ENCODE results near the gene STAT5A.
"Not testable (repeated sequence)": the region's sequence is repeated elsewhere in the genome, so short reads cannot be mapped to it uniquely, and the experiment has no call there.

The STAT5A gene

DNA sequence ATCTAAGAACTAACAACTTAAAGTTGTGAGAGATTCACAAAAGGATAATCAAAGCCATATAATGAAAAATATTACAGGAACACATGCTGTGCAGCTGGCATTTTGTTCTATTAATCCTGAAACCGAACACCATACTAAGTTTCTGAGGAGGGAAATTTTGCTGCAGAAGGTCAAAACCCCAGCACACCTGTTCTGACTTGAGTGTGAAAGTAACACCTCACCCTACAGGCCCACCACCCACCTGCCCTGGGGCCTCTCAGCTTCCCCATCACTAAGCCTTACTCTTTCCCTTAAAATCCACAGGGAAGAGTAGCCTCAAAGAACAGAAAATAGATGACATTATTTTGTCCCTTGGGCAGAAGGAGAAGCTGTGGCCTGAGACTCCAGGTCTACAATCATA lies 44.8 kb downstream of the STAT5A start:
- DNase-seq (ENCODE audit: low read depth): no peak

- no peak for DNase-seq (ENCODE audit: low read depth)
Measured at GRCh38 chr17:42334677-42335076, 46.4 kb downstream of the STAT5A start.

- no peak for DNase-seq (ENCODE audit: low read depth)
Measured at GRCh38 chr17:42337442-42337841, 49.1 kb downstream of the STAT5A start.

DNA sequence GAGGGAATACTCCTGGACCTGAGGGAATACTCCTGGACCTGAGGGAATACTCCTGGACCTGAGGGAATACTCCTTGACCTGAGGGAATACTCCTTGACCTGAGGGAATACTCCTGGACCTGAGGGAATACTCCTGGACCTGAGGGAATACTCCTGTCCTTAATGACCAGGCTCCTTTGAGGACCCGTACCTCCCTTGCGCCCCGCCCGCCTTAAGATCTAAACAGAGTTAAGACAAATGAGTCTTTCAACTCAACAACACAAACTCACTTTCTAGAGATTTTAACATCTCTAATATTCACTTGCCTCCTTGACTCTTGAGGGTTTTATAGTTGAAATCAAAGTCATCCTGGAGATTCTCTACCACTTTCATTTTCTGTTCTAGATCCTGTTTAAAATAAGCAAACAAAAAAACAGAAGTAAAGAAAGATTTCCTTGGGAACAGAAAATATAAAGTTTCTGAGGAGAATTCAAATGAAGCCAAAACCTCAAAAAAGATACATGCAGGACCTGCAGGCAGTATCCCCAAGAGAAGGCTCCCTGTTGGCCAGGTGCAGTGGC lies 50.2 kb downstream of the STAT5A start:
- DNase-seq (ENCODE audit: low read depth): no peak

DNA sequence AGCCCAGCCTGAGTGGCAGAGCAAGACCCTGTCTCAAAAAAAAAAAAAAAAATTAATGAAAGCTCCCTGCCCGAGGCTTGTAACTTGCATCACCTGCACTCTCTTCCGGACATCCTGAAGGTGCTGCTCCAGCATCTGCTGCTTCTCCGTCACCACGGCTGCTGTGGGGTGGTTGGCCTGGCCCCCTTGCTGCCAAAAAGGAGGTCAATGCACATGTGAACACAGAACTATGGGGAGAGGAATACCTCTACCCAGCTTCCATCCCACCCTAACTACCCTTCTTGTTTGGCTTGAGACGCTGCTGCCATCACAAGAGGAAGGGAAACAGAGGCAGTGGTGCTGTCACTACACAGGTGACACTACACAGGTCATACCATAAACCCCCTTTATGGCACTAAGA lies 50.9 kb downstream of the STAT5A start:
- DNase-seq (ENCODE audit: low read depth): no peak

GRCh38 chr17:42340691-42341127 lies 52.4 kb downstream of the STAT5A start:
- no peak for DNase-seq (ENCODE audit: low read depth)

GRCh38 chr17:42341568-42341967 lies 53.3 kb downstream of the STAT5A start:
- DNase-seq (ENCODE audit: low read depth): no peak

GRCh38 chr17:42342242-42343008 lies 54.1 kb downstream of the STAT5A start:
- DNase-seq (ENCODE audit: low read depth): no peak

- DNase-seq (ENCODE audit: low read depth): no peak
Measured at GRCh38 chr17:42345396-42346073, 57.2 kb downstream of the STAT5A start.

GRCh38 chr17:42346481-42346880 lies 58.2 kb downstream of the STAT5A start:
- no peak for DNase-seq (ENCODE audit: low read depth)

DNA sequence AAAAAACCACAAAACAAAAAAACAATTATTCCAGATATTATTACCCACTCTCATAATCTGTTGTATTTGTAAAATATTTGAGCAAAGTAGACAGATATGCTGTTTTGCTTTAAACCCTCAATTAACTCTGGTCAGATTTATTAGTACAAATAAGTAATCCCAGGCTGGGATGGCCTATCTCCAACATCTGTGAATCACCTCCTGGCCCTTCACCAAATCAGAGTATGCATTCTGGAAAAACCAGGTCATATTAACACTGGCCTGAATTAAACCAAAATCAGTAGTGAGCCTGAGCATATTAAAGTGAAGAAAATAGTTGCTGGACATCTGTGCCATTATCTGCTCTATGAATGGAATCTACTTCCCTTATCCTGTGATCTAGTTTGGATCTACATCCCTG lies 58.9 kb downstream of the STAT5A start:
- DNase-seq (ENCODE audit: low read depth): no peak

- no peak for DNase-seq (ENCODE audit: low read depth)
Measured at GRCh38 chr17:42347606-42348005, 59.3 kb downstream of the STAT5A start.

- no peak for DNase-seq (ENCODE audit: low read depth)
Measured at GRCh38 chr17:42348104-42348503, 59.8 kb downstream of the STAT5A start.

- DNase-seq (ENCODE audit: low read depth): no peak
Measured at GRCh38 chr17:42354956-42355843, 66.9 kb downstream of the STAT5A start.

DNA sequence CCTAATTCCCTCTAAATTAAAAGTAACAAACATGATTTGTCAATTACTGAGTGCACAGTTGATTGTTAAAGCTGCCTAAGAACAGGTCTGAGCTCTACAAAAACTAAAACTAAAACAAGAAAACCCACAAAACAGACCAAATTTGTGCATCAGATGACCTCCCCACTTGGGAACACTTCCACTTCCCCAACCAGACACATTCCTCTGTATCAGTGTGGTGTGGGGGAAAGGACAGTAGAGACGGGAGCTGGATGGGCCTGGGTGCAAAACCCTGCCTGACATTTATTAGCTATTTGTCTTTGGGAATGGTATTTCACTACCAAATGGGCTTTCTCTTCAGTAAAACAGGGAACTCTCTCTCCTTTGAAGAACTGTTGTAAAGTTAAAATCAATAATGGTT lies 70.1 kb downstream of the STAT5A start:
- DNase-seq (ENCODE audit: low read depth): no peak

- no peak for DNase-seq (ENCODE audit: low read depth)
Measured at GRCh38 chr17:42359133-42359532, 70.8 kb downstream of the STAT5A start.

DNA sequence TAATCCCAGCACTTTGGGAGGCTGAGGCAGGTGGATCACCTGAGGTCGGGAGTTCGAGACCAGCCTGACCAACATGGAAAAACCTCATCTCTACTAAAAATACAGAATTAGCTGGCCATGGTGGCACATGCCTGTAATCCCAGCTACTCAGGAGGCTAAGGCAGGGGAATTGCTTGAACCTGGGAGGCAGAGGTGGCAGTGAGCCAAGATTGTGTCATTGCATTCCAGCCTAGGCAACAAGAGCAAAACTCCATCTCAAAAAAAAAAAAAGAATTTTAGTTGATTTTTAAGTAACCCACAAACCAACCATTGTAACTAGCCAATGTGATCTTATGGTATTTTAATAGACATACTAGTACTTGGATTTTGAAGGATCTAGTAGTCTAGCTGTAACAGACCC lies 72.1 kb downstream of the STAT5A start:
- DNase-seq (ENCODE audit: low read depth): not testable (repeated sequence)
